PC-3 (cell line): ENCODE data around the gene CD79A.

ENCODE experiments used
- CTCF ChIP-seq: fragments of 300-600 bp; sonication (generic); conservative IDR thresholded peaks from 2 replicates; pipeline ENCODE4 v1.5.1; 2017; ENCODE audit warnings: antibody characterized with exemption, low read depth, mild to moderate bottlenecking, low read length
- EZH2 ChIP-seq: fragments of 300-600 bp; sonication (generic); IDR thresholded peaks from one replicate; pipeline ENCODE4 v1.6.1; 2017; ENCODE audit warnings: antibody characterized with exemption, mild to moderate bottlenecking, low read length; ENCODE audit not compliant: unreplicated experiment

GRCh38 chr19:41906916-41907680 is 30.0 kb downstream of the CD79A start:
- TF ChIP-seq CTCF (no peak), EZH2 (no peak)
